KOPT-K1 (cell line): Measurements from ENCODE around the gene MYCBP2.
"Not testable (repeated sequence)": the region's sequence is repeated elsewhere in the genome, so short reads cannot be mapped to it uniquely, and the experiment has no call there.

Experiments used
- H3K27ac ChIP-seq: fragments of 200-600 bp; sonication (generic); 2 replicates; pipeline ENCODE4 v1.5.1; 2016; ENCODE audit warnings: antibody characterized with exemption, mild to moderate bottlenecking, low read depth, low read length; ENCODE audit not compliant: poor library complexity, severe bottlenecking
- H3K36me3 ChIP-seq: fragments of 200-600 bp; sonication (generic); 2 replicates; pipeline ENCODE4 v1.5.1; 2017; ENCODE audit warnings: antibody characterized with exemption, mild to moderate bottlenecking, low read length, moderate library complexity; ENCODE audit not compliant: insufficient read depth
- H3K9me3 ChIP-seq: fragments of 200-600 bp; sonication (generic); 2 replicates; pipeline ENCODE4 v1.5.1; 2017; ENCODE audit warnings: antibody characterized with exemption, low read length, mild to moderate bottlenecking; ENCODE audit not compliant: insufficient read depth, poor library complexity, severe bottlenecking

Gene MYCBP2

GRCh38 chr13:77230560-77230959, 96.3 kb downstream of the MYCBP2 start:
- peaks cover 52% of the 10 kb centered on the region for H3K36me3 ChIP-seq
- H3K27ac ChIP-seq = no peak overlapping the region
- no peaks in the 10 kb centered on the region for H3K9me3 ChIP-seq

DNA sequence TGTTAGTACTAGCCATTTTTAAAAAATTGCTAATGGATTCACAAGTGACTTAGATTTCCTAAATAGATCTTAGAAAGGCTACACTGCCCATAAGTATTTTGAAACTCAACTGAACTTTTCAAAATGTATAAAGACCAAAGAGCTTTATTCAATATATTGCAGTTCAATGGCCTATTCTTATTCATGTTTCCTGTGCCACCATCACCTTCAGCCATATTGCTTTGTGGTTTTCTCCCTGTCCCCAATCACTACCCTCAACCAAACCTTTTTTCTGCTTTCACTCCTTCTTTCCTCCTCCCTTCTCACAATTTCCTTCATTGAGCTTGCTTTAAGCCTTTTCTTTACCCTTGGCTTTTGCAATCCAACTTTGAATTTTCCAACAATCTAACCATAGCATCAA, 100.9 kb downstream of the MYCBP2 start:
- Histone ChIP-seq H3K36me3 (peaks cover 69% of the 10 kb centered on the region), H3K27ac (no peak overlapping the region), H3K9me3 (no peaks in the 10 kb centered on the region)

DNA sequence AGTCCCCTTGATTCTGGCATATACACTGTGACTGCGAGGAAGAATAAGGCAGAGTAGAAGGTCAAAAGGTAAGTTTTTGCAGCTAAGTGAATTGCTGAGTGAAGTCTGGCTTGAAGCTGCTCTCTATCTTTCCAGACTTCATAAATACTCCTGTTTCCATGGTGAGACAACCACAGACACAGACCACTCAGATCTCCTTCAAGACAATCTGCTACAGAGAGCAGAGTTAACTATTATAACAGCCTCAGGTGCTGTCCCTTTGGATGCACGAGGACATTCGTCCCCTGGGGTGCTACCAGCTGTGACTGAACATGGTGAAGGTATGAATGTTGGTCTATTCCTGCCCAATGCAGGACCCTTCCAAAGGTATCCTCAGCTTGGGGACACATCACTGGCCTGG, 104.0 kb downstream of the MYCBP2 start:
- Histone ChIP-seq H3K27ac (no peak overlapping the region), H3K36me3 (peaks cover 75% of the 10 kb centered on the region), H3K9me3 (no peaks in the 10 kb centered on the region)

DNA sequence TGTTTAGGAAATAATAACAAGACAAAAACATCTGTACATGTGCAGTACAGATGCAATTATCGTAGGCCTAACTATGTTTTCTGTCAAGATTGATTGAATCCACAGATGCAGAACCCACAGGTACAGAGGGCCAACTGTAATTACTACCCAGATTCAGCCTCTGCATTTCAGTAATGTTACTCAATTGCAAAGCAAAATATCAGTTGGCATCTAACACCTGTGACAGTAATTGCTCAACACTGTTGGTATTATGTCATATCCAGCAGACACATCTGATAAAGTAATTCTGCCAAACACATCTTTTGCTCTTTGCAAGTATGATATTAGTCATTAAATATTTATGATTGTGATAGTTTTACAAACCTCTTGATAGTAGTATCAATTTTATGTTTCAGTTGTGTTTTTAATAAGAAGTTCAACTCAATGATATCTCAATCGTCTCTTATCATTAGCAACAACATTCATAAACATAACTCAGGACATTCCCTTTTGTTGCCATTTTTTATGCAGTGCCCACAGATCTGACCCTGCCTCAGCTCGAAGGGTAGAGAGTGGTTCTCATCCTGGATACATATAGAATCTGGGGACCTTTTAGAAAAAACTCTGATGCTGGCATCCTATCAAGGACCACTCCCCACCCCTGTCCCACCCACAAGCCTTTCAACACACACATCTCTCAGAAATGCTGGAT, 104.7 kb downstream of the MYCBP2 start:
- Histone ChIP-seq H3K9me3 (no peaks in the 10 kb centered on the region), H3K27ac (no peak overlapping the region), H3K36me3 (peaks cover 83% of the 10 kb centered on the region)

DNA sequence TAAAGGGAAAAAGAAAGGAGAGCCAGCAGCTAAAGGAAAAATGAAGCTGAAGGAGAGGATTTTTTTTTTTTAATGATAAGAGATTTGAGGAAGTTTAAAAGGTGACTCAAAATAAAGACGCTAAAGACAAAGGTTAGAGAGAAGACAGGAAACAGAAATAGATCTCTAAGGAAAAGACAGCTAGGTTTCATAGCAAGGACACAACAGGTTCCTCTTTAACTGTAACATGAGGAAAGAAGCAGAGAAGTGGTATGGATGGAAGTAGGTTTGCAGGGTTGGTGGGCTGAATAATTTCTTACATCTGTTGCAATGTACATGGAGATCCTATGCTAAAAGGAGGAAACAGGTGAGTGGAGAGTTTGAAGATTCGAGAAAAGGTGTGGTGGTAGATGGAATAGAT, 107.5 kb downstream of the MYCBP2 start:
- Histone ChIP-seq H3K9me3 (no peaks in the 10 kb centered on the region), H3K27ac (no peak overlapping the region), H3K36me3 (peaks cover 88% of the 10 kb centered on the region)

DNA sequence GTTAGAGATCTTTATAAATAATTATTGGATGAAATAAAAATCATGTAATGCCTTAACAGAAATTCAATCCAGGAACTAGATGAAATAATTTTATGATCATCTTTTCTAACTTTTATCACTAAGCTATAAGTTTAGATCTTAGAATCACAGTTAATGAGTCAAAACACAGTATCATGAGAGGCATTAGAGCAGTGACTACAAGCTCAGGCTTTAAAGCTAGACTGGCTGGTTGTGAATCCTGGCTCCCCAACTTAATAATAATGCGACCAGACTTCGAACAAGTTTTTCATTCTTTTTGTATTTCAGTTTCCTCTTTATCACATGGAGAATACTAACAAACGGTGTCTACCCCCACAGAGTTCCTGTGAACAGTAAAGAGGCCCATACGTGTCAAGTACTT, 108.6 kb downstream of the MYCBP2 start:
- H3K27ac ChIP-seq = no peak overlapping the region
- no peaks in the 10 kb centered on the region for H3K9me3 ChIP-seq
- H3K36me3 ChIP-seq = peaks cover 91% of the 10 kb centered on the region

DNA sequence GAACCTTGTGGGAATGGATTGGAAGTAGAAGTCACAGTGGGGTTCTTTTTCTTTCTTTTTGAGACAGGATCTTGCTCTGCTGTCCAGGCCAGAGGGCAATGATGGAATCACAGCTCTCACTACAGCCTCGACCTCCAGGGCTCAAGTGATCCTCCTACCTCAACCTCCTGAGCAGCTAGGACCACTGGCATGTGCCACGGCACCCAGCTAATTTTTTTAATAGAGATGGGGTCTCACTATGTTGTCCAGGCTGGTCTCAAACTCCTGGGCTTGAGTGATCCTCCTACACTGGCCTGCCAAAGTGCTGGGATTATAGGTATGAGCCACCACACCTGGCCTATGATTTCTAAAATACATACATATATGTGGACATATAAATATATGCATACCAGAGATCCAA, 111.4 kb downstream of the MYCBP2 start:
- Histone ChIP-seq H3K36me3 (peaks cover 86% of the 10 kb centered on the region), H3K9me3 (no peaks in the 10 kb centered on the region), H3K27ac (no peak overlapping the region)

- Histone ChIP-seq H3K9me3 (no peaks in the 10 kb centered on the region), H3K27ac (no peak overlapping the region), H3K36me3 (peaks cover 86% of the 10 kb centered on the region)
Measured at GRCh38 chr13:77213644-77214043, 113.2 kb downstream of the MYCBP2 start.

DNA sequence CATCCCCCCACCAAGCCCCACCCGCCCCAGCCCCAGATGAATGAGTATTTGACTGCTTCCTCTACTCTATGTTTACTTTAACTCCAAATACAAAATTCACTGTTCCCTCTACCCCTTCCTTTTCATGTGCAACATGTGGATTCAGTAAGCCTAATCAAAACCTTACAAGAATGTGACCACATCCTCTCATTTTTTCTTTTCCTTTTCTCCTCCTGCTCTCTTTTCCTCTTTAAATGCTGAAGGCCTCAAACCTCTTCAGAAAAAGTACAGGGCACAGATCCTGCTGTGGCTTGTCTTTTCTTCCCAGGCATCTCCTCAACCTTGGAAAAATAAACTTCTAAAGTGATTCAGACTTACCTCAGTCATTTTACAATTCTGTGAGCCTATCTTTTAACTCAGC, 119.0 kb downstream of the MYCBP2 start:
- Histone ChIP-seq H3K9me3 (no peaks in the 10 kb centered on the region), H3K27ac (no peak overlapping the region), H3K36me3 (peaks cover 66% of the 10 kb centered on the region)

- H3K36me3 ChIP-seq = peaks cover 49% of the 10 kb centered on the region
- not testable (repeated sequence) for H3K27ac ChIP-seq, H3K9me3 ChIP-seq
Measured at GRCh38 chr13:77198995-77199394, 127.9 kb downstream of the MYCBP2 start.

DNA sequence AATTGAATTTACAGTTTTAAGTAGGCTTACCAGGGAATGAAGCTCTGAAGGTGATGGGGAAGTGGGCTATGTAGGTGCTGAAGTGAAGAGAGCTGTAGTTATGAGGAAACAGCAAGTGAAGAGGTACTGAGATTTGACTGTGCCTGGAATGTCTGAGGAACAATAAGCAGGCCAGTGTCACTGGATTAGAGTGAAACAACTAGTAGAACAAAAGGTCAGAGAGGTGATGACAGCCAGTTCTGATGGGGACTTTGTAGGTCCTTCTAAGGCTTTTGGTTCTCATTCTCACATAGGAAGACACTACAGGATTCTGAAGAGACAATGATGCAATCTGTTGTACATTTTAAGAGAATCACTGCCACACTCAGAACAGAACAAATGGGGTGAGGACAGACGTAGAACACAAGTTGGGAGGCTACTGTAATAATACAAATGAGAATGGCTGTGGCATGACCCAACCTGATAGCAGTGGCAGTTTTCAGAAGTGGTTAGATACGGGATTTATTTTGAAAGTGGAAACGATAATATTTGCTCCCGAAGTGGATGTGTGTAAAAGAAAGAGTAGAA, 130.8 kb downstream of the MYCBP2 start:
- Histone ChIP-seq H3K36me3 (peaks cover 76% of the 10 kb centered on the region), H3K9me3 (no peaks in the 10 kb centered on the region), H3K27ac (no peak overlapping the region)

- H3K36me3 ChIP-seq = peaks cover 93% of the 10 kb centered on the region
- H3K27ac ChIP-seq = no peak overlapping the region
- no peaks in the 10 kb centered on the region for H3K9me3 ChIP-seq
Measured at GRCh38 chr13:77190349-77190958, 136.4 kb downstream of the MYCBP2 start.

- peaks cover 91% of the 10 kb centered on the region for H3K36me3 ChIP-seq
- no peak overlapping the region for H3K27ac ChIP-seq
- H3K9me3 ChIP-seq = no peaks in the 10 kb centered on the region
Measured at GRCh38 chr13:77185721-77186120, 141.2 kb downstream of the MYCBP2 start.

GRCh38 chr13:77184455-77184854, 142.4 kb downstream of the MYCBP2 start:
- Histone ChIP-seq H3K9me3 (no peaks in the 10 kb centered on the region), H3K36me3 (peaks cover 92% of the 10 kb centered on the region), H3K27ac (no peak overlapping the region)

DNA sequence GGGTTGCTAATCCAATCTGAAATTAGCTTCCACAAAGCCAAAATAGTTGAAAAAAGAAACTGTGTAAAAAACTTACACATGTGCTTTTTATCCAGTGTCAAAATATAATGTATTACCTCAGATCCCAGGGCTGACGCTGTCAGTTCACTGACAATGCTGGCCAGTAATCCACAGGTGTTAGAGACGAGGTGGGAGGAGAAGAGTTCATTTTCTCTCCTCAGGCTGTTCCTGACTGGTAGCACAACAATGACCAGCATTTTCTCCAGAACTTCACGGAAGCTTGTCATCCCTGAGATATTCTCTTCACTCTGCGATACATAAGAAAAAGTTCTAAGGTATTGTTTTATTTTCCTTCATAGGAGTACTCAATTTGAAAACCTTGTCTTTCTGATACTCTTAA, 146.9 kb downstream of the MYCBP2 start:
- peaks cover 96% of the 10 kb centered on the region for H3K36me3 ChIP-seq
- no peak overlapping the region for H3K27ac ChIP-seq
- H3K9me3 ChIP-seq = no peaks in the 10 kb centered on the region

- H3K27ac ChIP-seq = no peak overlapping the region
- H3K9me3 ChIP-seq = no peaks in the 10 kb centered on the region
- peaks cover 95% of the 10 kb centered on the region for H3K36me3 ChIP-seq
Measured at GRCh38 chr13:77177646-77178045, 149.2 kb downstream of the MYCBP2 start.
